ENCODE data around the gene BICD1.

Gene BICD1

DNA sequence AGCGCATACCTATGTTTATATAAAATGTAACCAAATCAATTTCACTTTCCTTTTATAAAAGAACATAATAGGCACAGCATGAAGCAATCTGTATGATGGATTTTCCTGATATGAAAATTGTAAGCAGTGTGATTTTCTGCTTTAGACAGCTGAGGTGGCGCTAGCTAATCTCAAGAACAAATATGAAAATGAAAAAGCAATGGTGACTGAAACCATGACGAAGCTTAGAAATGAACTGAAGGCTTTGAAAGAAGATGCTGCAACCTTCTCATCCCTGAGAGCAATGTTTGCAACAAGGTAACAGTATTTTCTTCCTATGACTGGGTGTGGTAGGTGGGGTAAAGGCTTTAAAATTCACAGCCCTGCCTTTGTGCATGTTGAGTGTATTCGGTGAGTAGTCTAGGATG lies 227.7 kb downstream of the BICD1 start:
- TF ChIP-seq, protein P1, sequence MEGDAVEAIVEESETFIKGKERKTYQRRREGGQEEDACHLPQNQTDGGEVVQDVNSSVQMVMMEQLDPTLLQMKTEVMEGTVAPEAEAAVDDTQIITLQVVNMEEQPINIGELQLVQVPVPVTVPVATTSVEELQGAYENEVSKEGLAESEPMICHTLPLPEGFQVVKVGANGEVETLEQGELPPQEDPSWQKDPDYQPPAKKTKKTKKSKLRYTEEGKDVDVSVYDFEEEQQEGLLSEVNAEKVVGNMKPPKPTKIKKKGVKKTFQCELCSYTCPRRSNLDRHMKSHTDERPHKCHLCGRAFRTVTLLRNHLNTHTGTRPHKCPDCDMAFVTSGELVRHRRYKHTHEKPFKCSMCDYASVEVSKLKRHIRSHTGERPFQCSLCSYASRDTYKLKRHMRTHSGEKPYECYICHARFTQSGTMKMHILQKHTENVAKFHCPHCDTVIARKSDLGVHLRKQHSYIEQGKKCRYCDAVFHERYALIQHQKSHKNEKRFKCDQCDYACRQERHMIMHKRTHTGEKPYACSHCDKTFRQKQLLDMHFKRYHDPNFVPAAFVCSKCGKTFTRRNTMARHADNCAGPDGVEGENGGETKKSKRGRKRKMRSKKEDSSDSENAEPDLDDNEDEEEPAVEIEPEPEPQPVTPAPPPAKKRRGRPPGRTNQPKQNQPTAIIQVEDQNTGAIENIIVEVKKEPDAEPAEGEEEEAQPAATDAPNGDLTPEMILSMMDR (IDR thresholded peaks at IDR 0.05; ENCODE audit: low read depth, low read length), result no peak
- no peak for DNase-seq (ENCODE audit: extremely low read depth, low read depth)

DNA sequence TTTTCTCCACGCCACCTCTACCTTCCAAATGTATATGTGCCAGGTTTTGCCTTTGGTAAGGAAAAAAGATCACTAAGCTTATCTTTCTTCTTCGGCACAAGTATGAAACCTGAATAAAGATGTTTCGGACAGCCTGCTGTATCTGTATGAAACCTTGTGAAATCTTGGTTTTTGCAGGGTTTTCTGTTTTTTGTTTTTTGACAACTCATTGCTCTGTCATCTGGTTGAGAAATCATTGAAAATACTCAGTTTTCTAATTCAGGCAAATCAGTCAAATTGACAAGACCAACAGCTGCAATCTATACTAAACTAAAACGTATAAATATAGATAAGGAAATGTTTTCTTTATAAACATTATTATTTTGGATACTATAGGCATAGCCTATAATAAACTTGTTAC lies 229.6 kb downstream of the BICD1 start:
- DNase-seq (ENCODE audit: extremely low read depth, low read depth), result no peak
- TF ChIP-seq, protein P1 (IDR thresholded peaks at IDR 0.05; ENCODE audit: low read depth, low read length), result no peak

DNA sequence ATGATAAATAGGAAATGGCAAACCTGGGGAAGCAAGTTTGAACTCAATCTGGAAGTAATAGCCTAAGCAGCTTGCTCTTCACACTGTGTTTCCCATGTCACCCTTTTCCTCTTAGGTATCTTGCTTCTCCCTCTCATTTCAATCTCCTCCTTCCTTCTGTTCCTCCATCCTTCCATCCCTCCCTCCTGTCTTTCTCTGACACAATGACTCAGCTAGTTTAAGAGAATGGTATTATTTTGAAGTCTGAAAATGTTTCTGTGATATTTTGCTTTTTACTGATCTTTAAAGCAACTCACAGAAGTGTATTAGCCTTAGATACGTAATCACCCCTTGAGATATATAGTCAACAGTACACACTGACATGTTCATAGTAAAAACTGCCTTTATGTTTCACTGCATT lies 236.8 kb downstream of the BICD1 start:
- TF ChIP-seq, protein P1 (IDR thresholded peaks at IDR 0.05; ENCODE audit: low read depth, low read length), result no peak
- DNase-seq (ENCODE audit: extremely low read depth, low read depth), result no peak

DNA sequence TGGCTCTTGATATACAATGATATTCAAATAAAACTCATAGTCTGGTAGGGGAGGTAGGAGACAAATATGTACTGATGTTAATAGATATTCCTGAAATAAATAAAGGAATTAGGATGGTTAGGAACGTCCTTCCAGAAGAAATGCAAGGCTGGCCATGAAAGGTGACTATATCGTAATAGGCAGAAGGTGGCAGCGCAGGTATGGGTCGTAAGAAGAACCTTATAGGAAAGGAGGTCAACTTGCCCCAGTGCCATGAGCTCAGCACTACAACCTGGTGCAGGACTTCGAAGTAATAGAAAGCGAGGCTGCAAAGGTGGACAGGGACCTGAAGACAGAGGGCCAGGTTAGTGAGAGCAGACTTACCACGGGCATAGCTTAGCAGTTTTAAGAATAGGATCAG lies 237.4 kb downstream of the BICD1 start:
- no peak for DNase-seq (ENCODE audit: extremely low read depth, low read depth)
- TF ChIP-seq, protein P1 (IDR thresholded peaks at IDR 0.05; ENCODE audit: low read depth, low read length), result no peak

DNA sequence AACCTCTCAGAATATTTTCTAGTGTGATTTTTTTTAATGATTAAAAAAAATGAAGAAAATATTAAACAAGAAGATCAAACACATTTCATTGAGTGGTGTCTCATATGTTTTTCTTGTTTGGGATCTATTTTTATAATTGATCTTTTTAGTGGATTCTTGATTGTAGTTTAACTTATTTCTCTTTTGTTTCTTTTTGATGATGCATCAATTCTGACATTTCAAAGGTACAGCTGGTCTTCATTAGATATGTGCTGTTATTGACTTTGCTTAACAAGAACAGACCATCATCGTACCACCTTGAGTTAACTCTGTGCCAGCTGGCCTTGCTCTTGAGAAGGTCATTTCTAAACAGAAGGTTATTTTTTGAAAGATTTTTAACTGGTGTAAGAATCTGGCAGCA lies 246.9 kb downstream of the BICD1 start:
- DNase-seq (ENCODE audit: extremely low read depth, low read depth), result no peak
- TF ChIP-seq, protein P1 (IDR thresholded peaks at IDR 0.05; ENCODE audit: low read depth, low read length), result no peak

DNA sequence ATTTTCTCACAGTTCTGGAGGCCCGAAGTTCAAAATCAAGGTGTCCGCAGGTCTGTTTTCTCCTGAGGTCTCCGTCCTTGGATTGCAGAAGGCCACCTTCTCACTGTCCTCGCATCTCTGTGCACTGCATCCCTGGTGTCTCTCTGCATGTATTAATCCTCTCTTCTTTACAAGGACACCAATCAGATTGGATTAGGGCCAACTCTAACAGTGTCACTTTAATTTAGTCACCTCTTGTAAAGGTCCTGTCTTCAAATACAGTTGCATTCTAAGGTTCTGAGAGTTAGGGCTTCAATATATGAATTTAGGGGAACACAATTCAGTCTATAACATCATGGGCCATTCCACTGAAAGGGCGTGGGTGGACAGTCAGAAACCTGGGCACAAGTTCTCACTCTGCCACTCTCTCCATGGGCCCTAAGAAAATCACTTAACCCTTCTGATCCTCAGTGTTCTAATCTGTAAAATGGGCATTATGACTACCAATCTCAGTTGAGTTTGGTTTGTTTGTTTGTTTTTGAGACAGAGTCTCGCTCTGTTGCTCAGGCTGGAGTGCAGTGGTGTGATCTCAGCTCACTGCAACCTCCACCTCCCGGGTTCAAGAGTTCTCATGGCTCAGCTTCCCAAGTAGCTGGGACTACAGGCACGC lies 251.1 kb downstream of the BICD1 start:
- TF ChIP-seq, protein P1 (IDR thresholded peaks at IDR 0.05; ENCODE audit: low read depth, low read length), result no peak
- DNase-seq (ENCODE audit: extremely low read depth, low read depth), result no peak

DNA sequence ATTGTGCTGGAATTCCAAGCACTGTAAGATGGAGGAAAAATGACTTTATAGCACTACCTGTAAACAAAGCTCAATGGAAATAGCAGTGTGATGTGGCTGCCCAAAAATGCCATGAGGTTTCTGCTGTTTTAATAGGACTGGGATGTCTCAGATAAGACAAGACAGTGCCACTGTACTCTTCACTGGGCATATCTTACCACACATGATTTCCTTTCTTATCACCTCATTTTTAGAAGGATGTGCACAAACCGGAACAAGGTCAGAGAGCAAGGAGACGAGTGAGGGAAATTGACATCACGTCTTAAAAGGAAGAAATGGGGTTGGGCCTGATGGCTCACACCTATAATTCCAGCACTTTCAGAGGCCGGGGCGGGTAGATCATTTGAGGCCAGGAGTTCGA lies 254.3 kb downstream of the BICD1 start:
- no peak for DNase-seq (ENCODE audit: extremely low read depth, low read depth)
- TF ChIP-seq, protein P1 (IDR thresholded peaks at IDR 0.05; ENCODE audit: low read depth, low read length), result no peak

Measured in AG09319 (cell line).